ENCODE measurements around the gene TCEANC2.
"Not testable (repeated sequence)": the region's sequence is repeated elsewhere in the genome, so short reads cannot be mapped to it uniquely, and the experiment has no call there.

Gene TCEANC2

DNA sequence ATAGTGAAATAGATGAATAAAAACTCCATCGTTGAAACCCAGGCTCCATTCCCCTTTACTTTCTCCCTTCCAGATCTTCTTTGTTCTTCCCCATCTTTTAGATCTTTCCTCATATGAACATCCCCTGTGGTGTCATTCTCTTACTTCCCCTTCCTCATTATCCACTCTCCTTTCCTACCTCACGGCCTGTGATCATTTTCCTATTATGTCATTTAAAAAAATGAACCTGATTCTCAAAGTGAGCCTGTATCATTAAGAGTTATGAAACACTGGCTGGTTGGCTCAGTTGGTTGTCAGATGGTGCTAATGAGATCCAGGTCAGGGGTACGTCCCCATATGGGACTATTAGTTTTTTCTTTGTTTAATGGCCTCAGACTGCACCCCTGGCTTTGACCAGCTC, 38.3 kb downstream of the TCEANC2 start:
- no peak for DNase-seq

DNA sequence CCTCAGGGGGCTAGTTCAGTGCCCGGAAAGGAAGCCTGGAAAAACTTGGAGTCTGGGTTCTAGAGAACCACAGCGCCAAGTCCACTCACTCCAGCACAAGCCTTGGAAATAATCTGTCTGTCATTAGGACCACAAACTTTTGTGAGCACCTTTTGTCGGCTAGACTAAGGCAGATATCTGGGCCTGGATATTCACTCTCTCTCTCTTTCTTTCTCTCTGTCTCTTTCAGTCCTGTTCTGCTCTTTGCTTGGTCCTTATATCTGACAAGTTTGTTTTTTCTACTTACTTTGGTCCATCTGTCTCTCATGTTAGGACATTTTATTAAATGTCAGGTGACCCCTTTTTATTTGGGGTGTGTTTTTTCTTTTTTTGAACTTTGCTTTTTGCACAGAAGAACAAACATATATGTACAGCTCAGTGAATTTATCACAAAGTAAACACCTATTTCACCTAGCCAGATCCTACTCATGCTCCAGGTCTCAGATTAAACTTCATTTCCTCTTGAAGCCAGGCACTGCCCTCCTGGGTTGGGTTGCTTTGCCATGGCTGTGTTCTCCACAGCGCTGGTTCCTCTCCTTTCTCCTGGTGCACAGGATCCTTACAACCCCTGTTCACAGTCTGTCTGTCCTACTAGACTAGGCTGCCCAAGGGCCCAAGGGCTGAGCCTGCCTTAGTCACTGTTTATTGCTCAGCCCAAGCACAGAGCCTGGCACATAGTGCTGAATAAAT, 40.8 kb downstream of the TCEANC2 start:
- DNase-seq: no peak

DNA sequence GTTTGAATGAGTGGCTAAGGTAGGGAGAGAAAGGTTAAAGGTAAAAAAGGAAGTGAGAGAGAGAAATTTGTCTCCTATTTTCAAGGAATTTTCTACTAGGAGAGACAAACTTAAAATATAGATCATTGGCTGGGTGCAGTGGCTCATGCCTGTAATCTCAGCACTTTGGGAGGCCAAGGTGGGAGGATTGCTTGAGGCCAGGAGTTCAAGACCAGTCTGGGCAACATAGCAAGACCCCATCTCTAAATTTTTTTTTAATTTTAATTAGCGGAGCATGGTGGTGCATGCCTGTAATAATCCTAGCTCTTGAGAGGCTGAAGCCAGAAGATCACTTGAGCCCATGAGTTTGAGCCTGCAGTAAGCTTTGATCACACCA, 41.3 kb downstream of the TCEANC2 start:
- not testable (repeated sequence) for DNase-seq

DNA sequence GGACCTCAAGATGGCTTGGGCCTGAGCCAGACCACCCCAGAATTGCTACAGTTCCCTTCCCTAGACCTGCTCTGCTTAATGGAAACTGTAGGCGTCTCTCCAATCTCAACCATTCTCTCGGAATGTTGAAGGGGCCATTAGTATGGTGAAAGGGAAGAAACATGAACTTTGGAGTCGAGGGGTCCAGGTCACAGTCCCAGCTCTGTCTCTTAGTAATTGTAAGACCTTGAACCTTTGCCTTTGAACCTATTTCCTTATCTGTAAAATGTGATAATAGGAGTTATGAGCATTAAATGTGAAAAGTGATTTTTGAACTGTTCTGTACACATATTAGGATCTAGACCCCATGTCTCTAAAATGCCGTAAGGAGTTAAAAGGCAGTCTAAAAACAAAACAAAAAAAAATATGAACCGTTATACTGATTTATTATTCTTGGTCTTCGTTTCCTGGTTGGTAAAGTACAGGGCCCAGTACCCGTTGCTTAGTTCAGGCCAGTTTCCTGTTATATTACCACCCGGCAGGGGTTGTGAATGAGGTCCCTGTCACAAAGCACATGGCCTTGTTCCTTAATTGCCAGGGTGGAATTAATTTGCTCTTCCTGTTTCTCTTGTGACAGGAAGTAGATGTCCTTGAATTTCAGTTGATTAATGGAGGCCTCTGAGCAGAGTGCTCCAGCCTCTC, 42.3 kb downstream of the TCEANC2 start:
- no peak for DNase-seq

DNA sequence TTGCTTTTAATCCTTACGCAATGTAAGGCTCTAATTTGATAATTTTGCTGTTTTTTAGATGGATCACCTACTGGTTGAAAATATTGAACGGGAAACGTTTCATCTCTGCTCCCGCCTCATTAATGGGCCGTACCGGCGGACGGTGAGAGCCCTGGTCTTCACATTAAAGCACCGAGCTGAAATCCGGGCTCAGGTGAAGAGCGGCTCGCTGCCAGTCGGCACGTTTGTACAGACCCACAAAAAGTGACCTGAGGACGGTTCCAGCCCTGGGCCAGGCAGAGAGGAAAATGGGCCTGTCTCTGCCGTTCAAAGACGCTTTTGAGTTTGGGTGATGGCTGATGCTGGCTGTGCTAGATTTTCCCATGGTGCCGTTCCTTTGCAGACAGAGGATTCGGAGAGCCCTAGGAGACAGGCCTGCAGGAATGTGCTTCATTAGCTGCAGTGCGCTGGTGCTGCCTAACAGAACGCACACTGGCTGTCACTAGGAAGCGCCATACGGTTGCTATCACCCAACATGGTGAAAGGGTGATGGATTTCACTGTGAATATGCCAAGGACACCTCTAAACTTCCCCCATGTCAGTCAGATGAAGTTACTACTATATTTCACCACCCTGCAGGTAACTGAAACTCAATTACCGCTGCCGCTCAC, 42.9 kb downstream of the TCEANC2 start:
- DNase-seq: no peak

DNA sequence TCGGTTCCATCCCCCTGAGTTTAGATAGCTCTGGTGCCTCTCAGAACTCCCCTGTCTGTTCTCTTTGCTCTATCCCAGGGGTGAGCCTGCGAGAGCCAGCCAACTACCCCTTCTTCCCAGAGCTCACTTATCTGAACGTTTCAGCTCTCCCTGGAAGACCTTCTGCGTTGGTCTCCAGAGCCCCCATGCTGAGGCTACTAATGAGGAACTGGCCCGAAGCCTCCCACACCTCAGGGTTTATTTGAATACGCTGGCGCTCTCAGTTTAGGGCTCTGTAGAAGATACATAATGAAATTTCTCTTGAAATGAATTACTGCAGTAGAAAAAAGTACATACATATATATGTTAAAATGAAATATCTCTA, 43.5 kb downstream of the TCEANC2 start:
- no peak for DNase-seq

DNA sequence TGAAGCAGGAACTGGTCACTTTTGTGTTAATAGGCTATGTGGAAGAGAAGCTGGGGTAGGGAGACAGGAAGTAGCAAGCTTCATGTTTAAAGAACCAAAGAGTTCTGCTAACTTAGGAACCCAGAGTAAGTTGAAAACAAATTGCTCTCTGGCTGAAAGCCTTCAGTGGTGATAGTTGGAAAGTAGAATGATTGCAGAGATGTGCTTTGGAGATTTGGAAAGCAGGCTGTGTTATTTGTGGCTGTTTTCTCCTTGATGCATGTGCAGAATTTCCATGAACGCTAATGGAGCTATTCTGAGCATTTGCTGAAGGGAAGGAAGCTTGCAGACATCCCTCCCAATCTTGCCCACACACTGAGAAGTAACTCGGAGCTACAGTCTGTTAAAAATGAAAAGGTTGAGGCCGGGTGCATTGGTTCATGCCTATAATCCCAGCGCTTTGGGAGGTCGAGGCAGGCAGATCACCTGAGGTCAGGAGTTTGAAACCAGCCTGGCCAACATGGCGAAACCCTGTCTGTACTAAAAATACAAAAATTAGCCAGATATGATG, 45.7 kb downstream of the TCEANC2 start:
- no peak for DNase-seq

DNA sequence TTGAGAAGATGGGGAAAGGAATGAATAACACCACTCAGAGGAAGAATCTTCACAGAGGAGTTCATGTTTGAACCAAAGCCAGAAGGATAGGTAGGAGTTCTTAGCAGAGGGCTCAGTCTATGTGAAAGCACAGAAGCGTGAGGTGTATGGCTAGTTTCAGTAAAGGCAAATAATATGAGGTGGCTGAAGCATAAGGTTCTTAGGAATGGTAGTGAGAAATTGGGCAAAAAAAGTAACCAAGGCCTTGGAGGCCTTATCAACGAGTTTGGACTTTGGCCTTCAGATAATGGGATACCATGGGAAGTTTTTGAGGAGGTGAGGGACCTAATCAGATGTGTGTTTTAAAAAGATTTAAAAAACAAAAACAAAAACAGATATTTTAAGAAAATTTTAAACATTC, 47.1 kb downstream of the TCEANC2 start:
- DNase-seq: no peak

DNA sequence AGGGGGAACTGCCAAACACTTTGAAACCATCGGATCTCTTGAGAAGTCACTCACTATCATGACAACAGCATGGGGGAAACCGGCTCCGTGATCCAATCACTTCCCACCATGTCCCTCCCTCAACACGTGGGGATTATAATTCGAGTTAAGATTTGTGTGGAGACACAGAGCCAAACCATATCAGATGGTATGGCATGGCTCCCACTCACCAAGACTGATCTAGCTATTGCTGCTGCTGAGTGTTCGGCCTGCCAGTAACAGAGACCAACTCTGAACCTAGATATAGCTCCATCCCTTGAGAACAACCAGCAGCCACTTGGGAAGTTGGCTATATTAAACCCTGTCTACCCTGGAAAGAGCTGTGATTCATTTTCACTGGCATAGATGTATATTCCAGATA, 50.0 kb downstream of the TCEANC2 start:
- DNase-seq: no peak

DNA sequence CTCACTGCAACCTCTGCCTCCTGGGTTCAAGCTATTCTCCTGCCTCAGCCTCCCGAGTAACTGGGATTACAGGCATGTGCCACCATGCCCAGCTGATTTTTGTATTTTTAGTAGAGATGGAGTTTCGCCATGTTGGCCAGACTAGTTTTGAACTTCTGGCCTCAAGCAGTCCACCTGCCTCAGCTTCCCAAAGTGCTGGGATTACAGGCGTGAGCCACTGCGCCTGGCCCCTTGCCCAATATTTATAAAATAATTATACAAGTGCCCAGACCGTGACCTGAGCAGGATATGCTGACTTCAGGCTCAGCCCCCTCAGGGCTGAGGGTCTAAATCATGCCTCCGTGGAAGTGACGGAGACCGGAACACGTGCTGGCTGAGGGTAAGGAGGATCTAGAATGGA, 51.2 kb downstream of the TCEANC2 start:
- not testable (repeated sequence) for DNase-seq

DNA sequence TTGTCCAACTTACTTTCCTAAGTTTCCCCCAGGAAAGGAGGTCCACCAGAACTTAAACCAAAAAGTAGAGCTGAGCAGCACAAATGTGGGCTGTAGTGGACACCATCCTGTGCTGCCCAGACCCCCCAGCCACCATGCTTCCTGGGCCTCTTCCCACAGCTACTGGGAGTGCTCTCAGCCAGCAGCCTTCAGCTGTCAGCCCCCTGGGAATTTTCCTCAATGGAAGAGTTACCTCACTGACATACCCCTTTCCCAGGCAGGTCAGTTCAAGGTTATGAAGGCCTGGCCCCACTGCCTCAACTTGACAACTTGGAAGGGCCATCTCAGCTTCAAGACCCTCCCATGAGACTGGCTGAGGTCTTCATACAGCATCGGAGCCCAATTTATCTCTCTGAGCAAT, 51.7 kb downstream of the TCEANC2 start:
- no peak for DNase-seq

DNA sequence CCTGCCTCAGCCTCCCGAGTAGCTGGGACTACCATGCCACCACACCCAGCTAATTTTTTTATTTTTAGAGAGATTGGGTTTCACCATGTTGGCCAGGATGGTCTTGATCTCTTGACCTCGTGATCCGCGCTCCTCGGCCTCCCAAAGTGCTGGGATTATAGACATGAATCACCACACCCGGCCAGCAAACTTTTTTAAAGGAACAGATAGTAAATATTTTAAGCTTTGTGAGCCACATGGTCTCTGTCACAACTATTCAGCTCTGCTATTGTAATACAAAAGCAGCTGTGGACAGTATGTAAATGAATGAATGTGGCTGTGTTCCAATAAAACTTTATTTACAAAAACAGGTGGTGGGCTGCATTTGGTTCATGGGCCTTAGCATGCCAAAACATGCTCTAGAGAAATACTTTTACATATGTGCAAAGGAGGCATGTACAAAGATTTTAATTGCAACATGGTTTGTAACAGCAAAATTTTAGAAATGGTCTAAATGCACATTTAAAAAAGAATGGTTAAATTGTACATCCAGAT, 52.4 kb downstream of the TCEANC2 start:
- DNase-seq: no peak

DNA sequence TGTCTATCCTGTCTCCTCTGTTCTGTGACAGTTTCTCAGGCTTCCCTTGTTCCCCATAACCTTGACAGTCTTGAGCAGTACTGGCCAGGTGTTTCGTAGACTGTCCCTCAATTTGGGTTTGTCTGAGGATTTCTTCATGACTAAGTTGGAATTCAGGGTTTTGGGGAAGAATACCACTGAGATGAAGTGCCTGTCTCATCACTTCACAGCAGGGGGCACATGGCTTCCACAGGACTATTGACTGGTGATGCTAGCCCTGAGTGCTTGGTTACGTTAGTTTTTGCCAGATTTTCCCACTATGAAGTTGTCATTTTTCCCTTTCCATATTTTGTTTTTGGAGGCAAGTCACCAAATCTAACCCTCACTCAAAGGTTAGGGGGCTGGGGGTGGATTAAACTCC, 53.7 kb downstream of the TCEANC2 start:
- DNase-seq: no peak

DNA sequence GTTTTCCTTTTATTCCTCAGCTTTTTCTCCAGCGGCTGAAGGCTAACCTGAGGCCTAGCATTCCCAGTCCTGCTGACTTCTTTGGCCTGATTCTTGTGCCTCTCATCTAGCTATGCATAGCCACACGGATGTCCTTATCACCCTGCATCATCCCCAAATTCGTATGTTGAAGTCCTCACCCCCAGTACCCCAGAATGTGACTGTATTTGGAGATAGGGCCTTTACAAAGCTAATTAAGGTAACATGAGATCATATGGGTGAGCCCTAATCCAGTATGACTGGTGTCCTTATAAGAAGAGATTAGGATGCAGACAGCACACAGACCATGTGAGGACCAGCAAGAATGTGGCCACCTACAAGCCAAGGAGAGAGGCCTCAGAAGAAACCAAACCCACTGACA, 54.7 kb downstream of the TCEANC2 start:
- DNase-seq: no peak

DNA sequence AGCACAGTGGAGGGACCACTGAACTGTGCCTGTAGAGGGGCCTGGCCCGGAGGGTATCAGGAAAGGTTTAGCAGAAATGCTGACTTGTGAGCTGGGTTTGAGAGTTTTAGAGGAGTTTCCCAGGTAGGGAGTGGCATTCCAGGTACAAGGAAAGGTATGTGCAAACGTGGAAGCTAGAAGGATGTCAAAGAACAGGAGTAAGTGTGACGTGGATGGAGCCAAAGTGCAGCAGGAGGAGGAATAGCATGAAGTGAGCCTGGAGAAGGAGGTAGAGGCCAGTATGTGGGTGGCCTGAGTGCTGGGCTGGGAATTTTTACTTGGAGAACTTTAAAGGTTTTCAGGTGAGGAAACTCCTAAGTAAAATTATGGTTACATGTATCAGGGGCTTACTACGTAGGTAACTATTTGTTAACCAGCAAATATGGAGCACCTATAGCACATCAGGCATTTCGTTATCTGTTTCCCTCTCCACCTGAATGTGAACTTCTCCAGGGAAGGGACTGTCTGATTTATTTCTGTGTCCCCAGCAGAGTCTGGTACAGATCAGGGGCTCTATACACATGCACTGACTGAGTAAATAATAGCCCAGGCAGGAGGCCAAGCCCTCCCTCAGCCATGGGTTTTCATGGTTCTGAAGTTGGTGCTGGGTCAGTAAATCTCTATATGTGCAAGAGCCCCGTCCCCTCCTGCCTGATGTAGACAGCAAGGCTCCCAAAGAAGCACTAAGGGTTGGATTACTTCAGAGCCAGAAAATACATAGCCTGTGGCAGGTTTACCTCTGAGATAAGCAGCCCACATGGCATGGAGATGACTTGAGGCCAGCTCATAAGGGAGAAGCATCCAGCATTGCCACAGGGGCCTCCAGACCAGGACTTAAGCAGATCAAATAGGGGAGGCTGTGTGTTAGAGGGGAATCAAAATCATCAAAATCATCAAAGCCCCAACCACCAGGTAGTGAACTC, 56.0 kb downstream of the TCEANC2 start:
- peak; percentile 20 for DNase-seq

DNA sequence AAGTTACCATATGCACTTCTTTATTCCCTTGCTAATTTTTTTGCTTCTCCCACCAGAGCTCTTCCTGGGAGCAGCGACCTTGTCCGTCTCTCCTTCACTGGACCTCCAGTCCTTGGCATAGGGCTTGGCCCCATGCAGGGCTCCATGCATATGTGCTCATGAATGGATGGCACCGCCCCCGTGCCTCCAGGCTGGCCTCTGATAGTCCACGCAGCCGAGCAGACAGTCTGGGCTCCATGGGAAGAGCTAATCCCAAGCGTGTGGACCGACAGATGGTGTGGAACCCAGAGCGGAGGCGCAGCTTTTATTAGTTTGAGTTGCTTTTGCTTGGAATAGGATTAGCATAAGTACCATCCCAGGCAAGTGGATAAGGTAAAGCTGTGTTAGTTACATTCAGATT, 57.6 kb downstream of the TCEANC2 start:
- DNase-seq: peak; percentile 10

DNA sequence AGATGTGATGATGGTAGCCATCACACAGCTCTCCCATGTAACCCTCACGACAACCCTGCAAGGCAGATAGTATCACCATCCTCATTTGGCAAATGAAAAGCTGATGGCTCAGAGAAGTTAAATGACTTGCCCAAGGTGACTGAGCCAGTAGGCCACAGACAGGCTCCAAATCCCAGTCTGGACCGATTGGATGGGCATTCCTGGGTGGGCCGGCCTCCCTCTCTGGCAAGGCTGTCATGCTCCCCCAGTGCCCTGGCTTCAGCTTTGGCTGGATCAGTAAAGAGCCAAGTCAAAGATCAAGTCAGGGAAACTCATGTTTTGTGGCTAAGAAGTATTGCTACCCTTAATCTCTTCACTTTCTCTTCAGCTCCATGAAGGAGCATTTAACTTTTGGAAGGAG, 58.2 kb downstream of the TCEANC2 start:
- peak; percentile 20 for DNase-seq

DNA sequence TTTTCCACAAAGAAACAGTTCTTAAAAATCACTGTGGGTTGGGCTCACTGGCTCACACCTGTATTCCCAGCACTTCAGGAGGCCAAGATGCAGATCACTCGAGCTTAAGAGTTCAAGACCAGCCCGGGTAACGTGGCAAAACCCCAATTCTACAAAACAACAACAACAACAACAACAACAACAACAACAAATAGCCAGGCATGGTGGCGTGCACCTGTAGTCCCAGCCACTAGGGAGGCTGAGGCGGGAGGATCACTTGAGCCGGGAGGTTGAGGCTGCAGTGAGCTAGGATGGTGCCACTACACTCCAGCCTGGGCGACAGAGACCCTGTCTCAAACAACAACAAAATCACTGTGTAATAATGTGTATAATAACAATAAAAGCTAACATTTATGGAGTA, 58.6 kb downstream of the TCEANC2 start:
- peak; percentile 10 for DNase-seq

DNA sequence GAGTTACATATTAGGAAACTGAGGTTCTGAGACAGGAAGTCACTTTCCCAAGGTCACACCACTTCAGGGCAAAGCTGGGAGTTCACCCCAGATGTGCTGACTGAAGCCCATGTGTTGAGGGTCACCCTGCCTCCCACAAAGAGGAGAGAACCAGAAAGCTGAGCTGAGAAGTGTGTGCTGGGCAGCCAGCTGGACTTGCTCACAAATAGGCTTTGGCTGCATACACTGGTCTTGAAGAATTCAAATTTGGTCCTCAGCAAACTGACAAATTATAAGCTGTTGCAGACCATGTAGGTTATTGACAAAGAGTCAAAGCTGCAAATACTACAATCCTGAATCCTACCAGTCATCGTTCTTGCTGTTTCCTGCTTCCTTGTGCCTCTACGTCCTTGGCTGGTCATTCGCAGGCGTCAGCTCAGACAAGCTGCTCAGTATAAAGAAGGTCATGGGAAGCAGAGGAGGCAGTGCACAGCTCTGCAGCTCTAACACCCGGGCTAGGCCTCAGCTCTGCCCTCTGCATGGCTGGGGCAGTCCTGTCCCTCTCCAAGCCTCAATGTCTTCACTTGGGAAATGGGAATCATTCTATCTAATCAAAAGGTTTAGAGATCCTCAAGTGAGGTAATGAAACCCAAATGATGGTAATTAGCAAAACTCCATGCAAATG, 59.4 kb downstream of the TCEANC2 start:
- no peak for DNase-seq

DNA sequence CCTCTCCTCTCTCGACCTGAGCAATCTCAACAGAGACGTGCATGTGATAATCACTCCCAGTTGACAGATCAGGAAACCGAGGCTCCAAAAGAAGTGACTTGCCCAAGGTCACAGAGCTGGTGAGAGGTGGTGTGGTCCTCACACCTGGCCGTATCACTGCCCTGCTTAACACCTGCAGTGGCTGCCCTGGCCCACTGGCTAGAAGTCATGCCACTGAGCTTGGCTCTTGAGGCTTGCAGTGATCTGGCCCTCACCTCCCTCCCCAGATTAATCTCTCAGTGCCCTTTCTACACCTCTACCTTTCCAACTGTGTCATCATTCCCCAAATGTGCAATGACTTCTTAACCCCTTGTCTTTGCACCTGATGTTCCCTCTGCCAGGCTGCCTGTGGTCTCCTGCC, 60.6 kb downstream of the TCEANC2 start:
- DNase-seq: no peak

DNA sequence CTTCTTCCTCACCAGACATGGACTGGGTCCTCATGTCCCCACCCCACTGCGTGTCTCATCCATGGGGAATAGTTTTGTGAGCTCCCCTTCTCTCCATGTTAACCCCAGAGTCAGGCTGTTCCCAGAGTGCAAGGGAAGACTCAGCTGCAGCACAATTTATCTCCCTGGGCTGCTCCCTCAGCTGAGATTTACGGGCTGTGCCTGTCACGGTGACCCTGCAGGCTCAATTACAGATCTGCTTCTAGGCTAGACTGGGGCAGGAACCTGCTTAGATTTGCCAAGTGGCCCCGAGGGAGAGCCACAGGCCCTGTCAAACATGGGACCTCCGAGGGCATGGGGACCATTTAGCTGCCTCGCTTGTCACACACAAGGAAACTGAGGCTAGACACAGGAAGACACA, 61.5 kb downstream of the TCEANC2 start:
- no peak for DNase-seq

DNA sequence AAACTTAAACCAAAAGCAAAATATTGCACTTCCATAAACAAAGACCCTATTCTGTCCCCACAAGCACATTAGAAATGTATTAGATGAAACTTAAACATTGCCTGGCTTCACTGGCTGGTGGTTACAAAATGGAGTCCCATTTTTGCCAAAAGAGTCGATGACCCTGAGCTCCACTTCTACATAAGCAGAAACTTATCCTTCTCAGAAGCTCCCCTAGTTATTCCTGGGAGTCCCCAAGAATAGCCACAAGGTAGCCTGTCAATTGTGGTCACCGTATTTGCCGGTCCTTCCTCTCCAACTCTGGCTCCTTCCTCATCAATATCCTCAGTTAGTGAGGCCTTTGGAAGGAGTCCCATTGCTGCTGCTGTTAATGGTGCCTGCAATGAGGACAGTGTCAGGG, 62.1 kb downstream of the TCEANC2 start:
- no peak for DNase-seq

Data from activated CD8-positive, alpha-beta memory T cell treated with anti-CD3 and anti-CD28 coated beads, Interleukin-2, amount 50 U/mL, for 48 hours (primary cell).